H1 (cell line): ENCODE measurements around the gene MYLK3. TPM values are rescaled to one million over a fixed set of nuclear protein-coding genes. Genes with fewer than 3 reads are reported as not detected.

Source experiments
- NRF1 ChIP-seq: IDR thresholded peaks from 2 replicates; pipeline ENCODE4 v1.6.1; 2011; ENCODE audit warnings: mild to moderate bottlenecking, low read depth, low read length, improper control_type of control experiment
- POLR2A ChIP-seq, 2 experiments: IDR thresholded peaks; 1 replicate in 1 of 2; 2 replicates in 1 of 2; pipeline ENCODE4 v1.6.1; 2011; ENCODE audit warnings: low read depth in 2 of 2, low read length in 2 of 2, mild to moderate bottlenecking in 2 of 2; ENCODE audit errors: control extremely low read depth in 1 of 2
- SAP30 ChIP-seq: fragments of 300-600 bp; sonication (generic); IDR thresholded peaks from 2 replicates; pipeline ENCODE4 v1.7.1; 2012; ENCODE audit warnings: low read length, moderate library complexity, mild to moderate bottlenecking, inconsistent platforms; ENCODE audit not compliant: insufficient read depth, insufficient replicate concordance
- polyA plus RNA-seq, 7 experiments: library from polyadenylated mRNA; depleted of rRNA in 3 of 7; stranded (reverse) in 5 of 7; unstranded in 2 of 7; fragments of >200 nt in 5 of 7; fragments of 200-250 nt in 2 of 7; gene quantifications; 1 replicate in 5 of 7; 2 replicates in 1 of 7; 4 replicates in 1 of 7; pipeline versions ENCODE4 v1.2.1 to v1.2.3, GENCODE V29; 2011 to 2013; ENCODE audit warnings: missing spikeins in 2 of 7, mixed read lengths in 2 of 7
- total RNA-seq: library from RNA; stranded (reverse); fragmentation: NEBNext Ultra II Directional; extraction: Animal tissue kit (Norgen Biotek cat#: 25700); gene quantifications from 2 replicates; pipeline ENCODE4 v1.2.1, GENCODE V29; 2021

MYLK3 gene
- total and polyA plus RNA-seq, 2 of the 8 experiments (the other 6 are each of a cell fraction or from before 2014, with no cell fraction given) = 0.14 to 0.35 TPM

- TF ChIP-seq POLR2A (IDR thresholded peaks at IDR 0.05; ENCODE audit: control extremely low read depth in 1 of 2, low read depth in 2 of 2, low read length in 2 of 2) (no peak), SAP30 (no peak), NRF1 (no peak)
Observed at GRCh38 chr16:46696957-46697356, 51.2 kb downstream of the MYLK3 start (continued).
